ENCODE measurements around the gene RNF212.

Gene RNF212

GRCh38 chr4:1086011-1086410 lies 27.4 kb downstream of the RNF212 start:
- no peak overlapping the region for H2AFZ ChIP-seq (ENCODE audit: low read length)
- H3K9ac ChIP-seq (ENCODE audit: low read depth, low read length, poor library complexity, severe bottlenecking), result no peak overlapping the region
- no peaks in the 10 kb centered on the region for H4K20me1 ChIP-seq (ENCODE audit: insufficient read depth, low read length, poor library complexity, severe bottlenecking)
- H3K4me3 ChIP-seq (ENCODE audit: low read length, poor library complexity, severe bottlenecking), result no peak overlapping the region
- no peak overlapping the region for H3K4me2 ChIP-seq (ENCODE audit: low read depth, low read length, poor library complexity, severe bottlenecking)
- no peaks in the 10 kb centered on the region for H3K27me3 ChIP-seq (ENCODE audit: insufficient read depth, low read length, poor library complexity, severe bottlenecking)
- H3K9me2 ChIP-seq (replicated peaks; ENCODE audit: low read depth, low read length), result no peaks in the 10 kb centered on the region
- peaks cover 13% of the 10 kb centered on the region; the same call in 1 of the 2 replicates for H3K9me3 ChIP-seq (ENCODE audit: insufficient read depth, low read depth, low read length)
- H3K4me1 ChIP-seq (ENCODE audit: insufficient read depth, low read length, poor library complexity, severe bottlenecking), result no peaks in the 10 kb centered on the region
- TF ChIP-seq EZH2phosphoT487 (IDR thresholded peaks at IDR 0.05; ENCODE audit: borderline replicate concordance) (no peak), CTCF (conservative IDR thresholded peaks at IDR 0.05; ENCODE audit: low read length) (no peak)
- no peaks in the 10 kb centered on the region for H3F3A ChIP-seq (ENCODE audit: low read depth)
- no peaks in the 10 kb centered on the region for H3K79me2 ChIP-seq (ENCODE audit: insufficient read depth, low read length)
- no peaks in the 10 kb centered on the region for H3K36me3 ChIP-seq (ENCODE audit: insufficient read depth, low read length)

GRCh38 chr4:1085404-1085799 lies 28.0 kb downstream of the RNF212 start:
- Histone ChIP-seq H3K36me3 (ENCODE audit: insufficient read depth, low read length) (no peaks in the 10 kb centered on the region), H3K79me2 (ENCODE audit: insufficient read depth, low read length) (no peaks in the 10 kb centered on the region), H3K9me2 (replicated peaks; ENCODE audit: low read depth, low read length) (no peaks in the 10 kb centered on the region), H3K4me1 (ENCODE audit: insufficient read depth, low read length, poor library complexity, severe bottlenecking) (no peaks in the 10 kb centered on the region), H3K4me3 (ENCODE audit: low read length, poor library complexity, severe bottlenecking) (no peak overlapping the region), H3F3A (ENCODE audit: low read depth) (no peaks in the 10 kb centered on the region), H4K20me1 (ENCODE audit: insufficient read depth, low read length, poor library complexity, severe bottlenecking) (no peaks in the 10 kb centered on the region), H3K27me3 (ENCODE audit: insufficient read depth, low read length, poor library complexity, severe bottlenecking) (no peaks in the 10 kb centered on the region), H2AFZ (ENCODE audit: low read length) (no peak overlapping the region), H3K4me2 (ENCODE audit: low read depth, low read length, poor library complexity, severe bottlenecking) (no peak overlapping the region), H3K9ac (ENCODE audit: low read depth, low read length, poor library complexity, severe bottlenecking) (no peak overlapping the region), H3K9me3 (ENCODE audit: insufficient read depth, low read depth, low read length) (peaks cover 18% of the 10 kb centered on the region; the same call in 1 of the 2 replicates)
- TF ChIP-seq CTCF (conservative IDR thresholded peaks at IDR 0.05; ENCODE audit: low read length), result no peak
- TF ChIP-seq EZH2phosphoT487 (IDR thresholded peaks at IDR 0.05; ENCODE audit: borderline replicate concordance), result no peak

- no peak for TF ChIP-seq CTCF (conservative IDR thresholded peaks at IDR 0.05; ENCODE audit: low read length)
- TF ChIP-seq EZH2phosphoT487 (IDR thresholded peaks at IDR 0.05; ENCODE audit: borderline replicate concordance), result no peak
- Histone ChIP-seq H3K4me1 (ENCODE audit: insufficient read depth, low read length, poor library complexity, severe bottlenecking) (no peaks in the 10 kb centered on the region), H3K4me3 (ENCODE audit: low read length, poor library complexity, severe bottlenecking) (no peak overlapping the region), H3K9ac (ENCODE audit: low read depth, low read length, poor library complexity, severe bottlenecking) (no peak overlapping the region), H3K27me3 (ENCODE audit: insufficient read depth, low read length, poor library complexity, severe bottlenecking) (no peaks in the 10 kb centered on the region), H4K20me1 (ENCODE audit: insufficient read depth, low read length, poor library complexity, severe bottlenecking) (no peaks in the 10 kb centered on the region), H3F3A (ENCODE audit: low read depth) (no peaks in the 10 kb centered on the region), H3K9me3 (ENCODE audit: insufficient read depth, low read depth, low read length) (peaks cover 18% of the 10 kb centered on the region; the same call in 1 of the 2 replicates), H3K4me2 (ENCODE audit: low read depth, low read length, poor library complexity, severe bottlenecking) (no peak overlapping the region), H3K79me2 (ENCODE audit: insufficient read depth, low read length) (no peaks in the 10 kb centered on the region), H3K36me3 (ENCODE audit: insufficient read depth, low read length) (no peaks in the 10 kb centered on the region), H3K9me2 (replicated peaks; ENCODE audit: low read depth, low read length) (no peaks in the 10 kb centered on the region), H2AFZ (ENCODE audit: low read length) (no peak overlapping the region)
These were observed 28.5 kb downstream of the RNF212 start for GRCh38 chr4:1084796-1085403.
